LNCaP clone FGC (cell line): ENCODE measurements around the gene PKHD1.

ENCODE experiments used
- DNase-seq: peaks from one replicate; pipeline ENCODE4 v3.0.0-alpha.2; 2011; ENCODE audit warnings: low read depth
- H3K4me3 ChIP-seq: 2 replicates; pipeline ENCODE4 v1.5.1; 2011; ENCODE audit warnings: mild to moderate bottlenecking, low read depth, low read length, control low read depth
- CTCF ChIP-seq: IDR thresholded peaks from 2 replicates; pipeline ENCODE4 v1.5.1; 2012; ENCODE audit warnings: mild to moderate bottlenecking; ENCODE audit not compliant: control insufficient read depth, insufficient read depth; ENCODE audit errors: extremely low read depth

PKHD1 gene

GRCh38 chr6:51740658-51741057, 346.8 kb downstream of the PKHD1 start:
- no peak for DNase-seq
- no peak overlapping the region for H3K4me3 ChIP-seq
- no peak for TF ChIP-seq CTCF

- no peak for TF ChIP-seq CTCF
- DNase-seq: no peak
- H3K4me3 ChIP-seq: no peak overlapping the region
Observed at GRCh38 chr6:51738614-51739013, 348.8 kb downstream of the PKHD1 start.

GRCh38 chr6:51737580-51738360, 349.6 kb downstream of the PKHD1 start:
- TF ChIP-seq CTCF: no peak
- DNase-seq: peak; percentile 87
- H3K4me3 ChIP-seq: no peak overlapping the region

- no peak for TF ChIP-seq CTCF
- no peak overlapping the region for H3K4me3 ChIP-seq
- DNase-seq: no peak
Observed at GRCh38 chr6:51725155-51725554, 362.3 kb downstream of the PKHD1 start.

- no peak for DNase-seq
- TF ChIP-seq CTCF: no peak
- H3K4me3 ChIP-seq: no peak overlapping the region
Observed at GRCh38 chr6:51720327-51720726, 367.1 kb downstream of the PKHD1 start.

GRCh38 chr6:51719297-51719696, 368.1 kb downstream of the PKHD1 start:
- no peak for DNase-seq
- H3K4me3 ChIP-seq: no peak overlapping the region
- TF ChIP-seq CTCF: no peak

GRCh38 chr6:51718533-51718932, 368.9 kb downstream of the PKHD1 start:
- no peak for DNase-seq
- TF ChIP-seq CTCF: no peak
- H3K4me3 ChIP-seq: no peak overlapping the region
